T-helper 1 cell (primary cell): ENCODE data around the gene EDRF1.
"Not testable (repeated sequence)": the region's sequence is repeated elsewhere in the genome, so short reads cannot be mapped to it uniquely, and the experiment has no call there.

ENCODE experiments used
- DNase-seq, 5 donors: peaks; one replicate each; pipeline ENCODE4 v3.0.0-alpha.2; 2012 to 2020

EDRF1 gene

DNA sequence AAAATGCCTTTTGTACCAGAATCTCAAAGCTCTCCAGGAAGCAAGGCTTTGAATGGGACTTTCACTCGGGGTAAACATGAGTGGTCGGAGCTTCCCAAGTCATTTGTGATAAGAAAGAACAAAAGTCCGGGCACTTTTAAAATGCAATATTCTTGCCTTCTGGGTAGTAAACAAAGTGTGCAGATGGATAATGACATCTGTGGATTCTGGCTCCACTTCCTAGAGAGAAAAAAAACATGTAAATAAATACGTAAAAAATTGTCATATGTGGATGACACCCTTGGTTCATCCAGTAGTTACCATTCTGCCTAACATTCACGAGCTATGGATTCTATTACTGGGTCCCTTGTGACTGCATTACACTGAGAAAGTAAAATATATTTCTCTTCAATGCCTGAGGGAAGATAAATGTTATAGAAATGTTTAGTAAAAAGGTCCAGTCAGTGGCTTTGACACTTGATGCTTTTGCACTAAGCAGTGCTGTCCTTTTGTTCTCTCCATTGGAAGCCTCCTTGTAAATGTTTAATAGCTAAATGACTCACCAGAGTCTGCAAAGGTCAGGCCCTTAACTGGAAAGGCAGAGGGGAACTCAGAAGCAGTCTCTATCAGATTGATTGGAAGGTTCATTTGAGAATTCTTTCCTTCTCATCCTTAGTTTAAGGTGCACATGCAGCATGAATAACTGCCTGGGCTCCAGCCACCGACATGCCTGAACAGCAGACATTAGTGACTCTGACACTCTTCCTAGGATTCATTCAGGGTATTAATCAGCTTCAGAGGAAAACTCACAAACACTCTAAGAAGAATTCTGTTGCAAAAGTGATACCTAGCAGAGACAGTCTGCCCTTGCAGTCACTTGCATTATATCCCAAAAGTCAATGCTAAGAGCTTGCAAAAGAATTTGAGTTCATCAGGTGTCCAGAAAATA, 11.7 kb upstream of the EDRF1 start:
- DNase-seq, result no peak

DNA sequence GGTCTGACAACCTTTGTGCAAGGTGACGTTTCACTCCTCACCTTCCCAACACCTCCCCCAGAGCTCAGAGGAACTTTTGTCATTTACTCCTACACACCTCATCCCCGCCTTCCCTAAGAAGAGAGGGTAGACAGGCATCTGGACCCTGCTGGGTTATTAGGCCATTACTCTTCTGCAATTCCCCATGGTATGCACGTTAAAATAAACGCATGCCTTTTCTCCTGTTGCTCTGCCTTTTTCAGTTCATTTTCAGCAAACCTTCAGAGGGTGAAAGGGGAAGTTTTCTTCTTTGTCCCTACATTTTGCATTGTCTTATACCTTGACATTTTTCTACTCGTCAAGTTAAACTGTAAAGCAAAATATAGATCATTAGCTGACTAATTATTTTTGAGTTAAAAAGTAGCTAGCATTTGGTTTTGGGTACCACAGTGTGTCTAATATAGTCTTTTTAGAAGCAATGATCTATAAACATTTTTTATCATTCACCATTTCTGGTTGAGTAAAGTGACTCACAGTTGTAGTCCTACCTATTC, 10.5 kb upstream of the EDRF1 start:
- DNase-seq, result no peak

GRCh38 chr10:125709553-125710474, 9.7 kb upstream of the EDRF1 start:
- no peak for DNase-seq

DNA sequence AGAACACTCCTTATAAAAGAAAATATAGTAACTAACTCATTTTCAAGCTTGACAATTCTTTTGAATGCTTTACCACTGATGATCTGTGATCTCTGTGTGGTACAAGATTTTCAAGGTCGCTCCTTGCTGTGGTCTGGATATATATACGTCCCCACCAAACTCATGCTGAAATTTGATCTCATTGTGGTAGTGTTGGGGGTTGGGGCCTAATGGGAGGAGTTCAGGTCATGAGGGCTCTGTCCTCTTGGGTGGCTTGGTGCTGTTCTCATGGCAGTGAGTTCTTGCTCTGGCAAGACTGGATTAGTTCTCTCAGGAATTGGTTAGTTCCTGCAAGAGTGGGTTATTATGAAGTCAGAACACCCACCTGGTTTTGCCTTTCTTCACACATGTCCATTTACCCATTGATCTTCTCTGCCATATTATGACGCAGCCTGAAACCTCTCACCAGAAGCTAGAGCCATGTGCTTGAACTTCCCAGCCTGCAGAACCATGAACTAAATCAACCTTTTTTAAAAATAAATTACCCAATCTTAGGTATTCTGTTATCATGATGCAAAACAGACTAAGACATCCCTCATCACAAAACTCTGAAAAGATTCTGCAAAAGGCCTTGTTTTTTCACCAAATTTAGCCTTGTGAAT, 8.3 kb upstream of the EDRF1 start:
- no peak for DNase-seq

GRCh38 chr10:125714728-125715127, 4.8 kb upstream of the EDRF1 start:
- DNase-seq, result not testable (repeated sequence)

DNA sequence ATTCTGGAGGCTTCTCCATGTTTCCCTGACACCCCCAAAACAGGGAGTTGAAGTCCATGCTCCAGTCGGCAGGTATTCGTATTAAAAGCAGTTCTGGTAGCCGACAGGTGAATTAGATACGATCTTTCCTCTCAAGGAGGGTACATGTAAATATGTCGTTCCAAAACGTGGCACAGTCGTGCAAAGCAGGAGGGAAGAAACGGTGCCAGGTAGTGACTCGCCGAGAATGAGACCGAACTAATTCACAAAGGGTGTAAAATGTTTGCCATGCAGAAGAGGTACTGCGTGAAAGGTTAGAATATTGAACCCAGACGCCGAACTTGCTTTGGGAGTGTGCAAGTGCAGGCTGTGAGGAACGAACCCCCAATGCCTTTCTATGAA, 483 bp downstream of the EDRF1 start:
- no peak for DNase-seq

GRCh38 chr10:125721035-125721434, 1.5 kb downstream of the EDRF1 start:
- no peak for DNase-seq

DNA sequence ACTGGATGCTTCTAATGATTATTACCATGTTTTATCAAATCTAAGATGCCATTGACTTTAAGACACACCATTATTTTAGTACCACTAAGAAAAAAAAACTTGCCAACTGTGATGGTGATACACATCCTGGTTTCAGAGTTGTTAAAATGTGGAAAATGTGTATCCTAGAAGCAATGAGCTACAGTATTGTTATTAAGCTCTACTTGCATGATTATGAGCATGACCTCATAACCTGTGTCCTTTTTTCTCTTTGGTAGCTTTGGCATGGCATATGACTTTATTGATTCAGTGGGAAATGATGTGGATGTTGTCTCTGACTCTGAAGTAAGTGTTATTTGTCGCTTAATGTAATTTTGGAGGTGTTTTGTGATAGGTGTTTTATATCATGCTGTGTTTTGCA, 3.3 kb downstream of the EDRF1 start:
- DNase-seq, result no peak

DNA sequence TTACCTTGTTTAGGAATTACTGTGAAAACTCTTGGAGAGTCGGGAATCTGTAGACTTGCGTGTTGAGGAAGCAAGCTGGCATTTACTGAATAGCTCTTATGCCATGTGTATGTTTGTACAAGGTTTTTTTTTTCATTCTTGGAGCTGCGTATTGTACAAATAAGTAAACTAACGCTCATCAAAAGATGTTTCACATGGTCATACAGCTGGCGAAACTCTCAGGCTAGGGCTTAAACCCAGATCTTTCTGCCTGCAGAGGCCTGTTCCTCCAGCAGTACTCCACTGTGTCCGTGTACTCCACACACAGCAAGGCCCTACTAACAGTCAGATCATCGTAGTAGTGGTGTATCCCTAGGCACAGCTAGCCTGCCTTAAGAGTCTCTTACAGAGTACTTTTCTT, 7.4 kb downstream of the EDRF1 start:
- no peak for DNase-seq

GRCh38 chr10:125727436-125727835, 7.9 kb downstream of the EDRF1 start:
- DNase-seq, result no peak

DNA sequence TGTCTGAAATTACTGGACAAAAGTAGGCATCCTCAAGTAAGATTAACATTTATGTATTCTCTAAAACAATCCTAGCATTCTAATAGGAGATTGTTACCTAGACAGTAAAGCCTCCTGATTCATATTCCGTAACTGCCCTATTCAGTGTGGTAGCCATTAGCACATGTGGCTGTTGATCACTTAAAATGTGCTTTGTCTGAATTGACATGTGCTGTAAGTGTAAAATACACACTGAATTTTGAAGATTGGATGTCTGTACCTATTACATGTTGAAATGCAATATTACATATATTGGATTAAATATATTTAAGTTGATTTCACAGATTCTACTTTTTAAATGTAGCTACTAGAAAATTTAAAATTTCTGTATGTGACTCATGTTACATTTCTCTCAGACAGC, 14.6 kb downstream of the EDRF1 start:
- no peak for DNase-seq

DNA sequence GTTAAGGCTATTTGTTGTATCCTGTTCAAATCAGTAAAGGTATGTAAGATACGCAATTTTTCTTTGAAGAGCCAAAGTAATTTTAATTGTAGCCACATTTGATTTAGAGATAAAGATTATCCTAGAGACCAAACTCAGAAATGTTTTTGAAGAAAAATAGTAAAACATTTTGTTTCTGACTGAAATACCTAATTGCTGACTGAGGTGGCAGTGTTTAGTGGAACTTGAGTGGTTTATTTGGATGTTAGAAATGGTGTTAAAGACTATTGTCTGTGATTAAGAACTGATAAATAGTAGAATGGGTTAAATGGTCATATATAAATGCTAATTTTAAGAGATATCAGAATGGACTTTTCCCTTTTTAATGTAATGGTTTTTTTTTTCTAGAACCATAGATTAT, 15.3 kb downstream of the EDRF1 start:
- no peak for DNase-seq

DNA sequence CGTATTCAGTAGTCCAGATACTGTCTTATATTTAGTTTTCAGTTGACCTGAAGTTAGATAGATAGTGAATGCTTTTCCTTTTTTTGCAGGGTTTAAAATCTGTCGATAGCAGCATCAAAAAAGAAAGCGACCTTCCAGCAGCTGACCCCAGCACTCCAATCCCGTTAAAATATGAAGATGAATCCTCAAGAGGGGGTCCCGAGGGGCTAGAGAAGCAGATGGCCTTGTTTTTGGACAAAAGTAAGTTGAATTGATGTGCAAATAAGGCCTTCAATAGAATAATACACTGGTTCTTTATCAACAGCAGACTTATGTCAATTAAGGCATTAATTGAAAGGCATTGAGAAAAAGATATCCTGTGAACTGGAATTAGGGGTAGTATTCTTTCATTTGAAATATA, 18.7 kb downstream of the EDRF1 start:
- no peak for DNase-seq

DNA sequence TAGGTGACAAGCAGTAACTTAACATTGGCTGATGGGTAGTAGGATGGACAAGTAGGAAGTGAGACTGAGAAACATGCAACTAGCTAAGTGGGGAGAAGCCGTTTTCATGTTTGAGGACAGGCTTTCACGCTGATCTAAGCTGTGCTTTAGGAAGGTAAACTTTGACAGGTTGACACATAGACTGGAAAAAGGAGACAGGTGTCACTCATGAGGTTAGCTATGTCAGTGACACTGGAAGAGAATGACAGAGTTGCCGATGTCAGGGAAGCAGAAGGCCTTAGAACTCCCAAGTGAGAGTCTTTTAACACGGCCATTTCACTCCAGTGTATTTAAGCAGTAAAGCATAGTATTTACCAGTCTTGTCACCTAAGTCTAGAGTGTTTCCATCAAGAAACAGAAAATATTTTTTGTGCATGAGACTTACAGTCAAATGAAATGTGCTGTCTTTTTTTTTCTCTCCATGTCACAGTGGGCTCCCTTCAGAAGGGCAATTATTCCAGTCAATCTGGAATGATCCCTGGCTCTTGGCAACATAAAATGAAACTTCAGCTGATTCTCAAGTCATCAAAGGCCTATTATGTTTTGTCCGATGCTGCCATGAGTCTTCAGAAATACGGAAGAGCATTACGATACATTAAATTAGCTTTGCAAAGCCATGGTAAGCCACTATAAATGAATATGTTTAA, 20.6 kb downstream of the EDRF1 start:
- no peak for DNase-seq

- no peak for DNase-seq
These were observed 23.0 kb downstream of the EDRF1 start for GRCh38 chr10:125742465-125742864.

DNA sequence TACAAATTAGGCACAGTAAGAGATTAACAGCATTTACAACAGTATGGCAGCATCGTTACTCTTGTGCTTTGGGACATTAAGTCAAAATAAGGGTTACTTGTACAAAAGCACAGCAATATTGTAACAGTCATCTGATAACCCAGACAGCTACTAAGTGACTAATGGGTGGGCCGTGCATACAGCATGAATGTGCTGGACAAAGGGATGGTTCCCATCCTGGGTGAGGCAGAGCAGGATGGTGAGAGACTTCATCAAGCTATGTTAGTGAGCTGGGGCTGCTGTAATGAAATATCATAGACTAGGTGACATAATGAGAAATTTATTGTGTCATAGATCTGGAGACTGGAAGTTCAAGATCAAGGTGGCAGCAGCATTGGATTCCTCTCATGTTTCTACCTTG, 25.4 kb downstream of the EDRF1 start:
- no peak for DNase-seq

DNA sequence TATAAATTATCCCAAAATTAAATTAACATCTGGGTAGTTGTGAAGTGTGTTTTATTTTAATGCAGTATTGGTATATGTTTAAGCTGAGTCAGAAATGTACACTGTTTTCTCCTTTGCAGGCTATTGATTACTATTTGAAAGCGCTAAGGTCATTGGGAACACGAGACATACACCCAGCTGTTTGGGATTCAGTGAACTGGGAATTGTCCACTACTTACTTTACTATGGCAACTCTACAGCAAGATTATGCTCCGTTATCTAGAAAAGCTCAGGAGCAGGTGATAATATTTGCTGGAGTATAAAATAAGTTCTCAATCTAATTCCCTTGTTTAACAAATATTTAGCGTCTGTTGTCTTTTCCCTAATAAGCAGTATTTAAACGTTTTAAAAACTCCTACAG, 27.9 kb downstream of the EDRF1 start:
- DNase-seq, result no peak

DNA sequence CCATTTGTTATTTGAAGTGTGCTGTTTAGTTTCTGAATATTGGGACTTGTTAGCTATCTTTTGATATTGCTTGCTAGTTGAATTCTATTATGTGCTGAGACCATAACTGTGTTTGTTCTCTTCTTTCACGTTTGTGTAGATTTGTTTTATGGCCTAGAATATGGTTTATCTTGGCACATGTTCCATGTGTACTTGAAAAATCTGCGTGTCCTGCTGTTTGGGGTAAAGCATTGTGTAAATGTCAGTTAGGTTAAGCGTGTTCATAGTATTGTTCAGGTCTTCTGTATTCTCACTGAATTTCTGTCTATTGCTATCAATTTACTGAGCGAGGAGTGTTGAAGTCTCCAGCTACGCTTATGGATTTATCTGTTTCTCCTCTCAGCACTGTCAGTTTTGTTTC, 36.7 kb downstream of the EDRF1 start:
- no peak for DNase-seq

DNA sequence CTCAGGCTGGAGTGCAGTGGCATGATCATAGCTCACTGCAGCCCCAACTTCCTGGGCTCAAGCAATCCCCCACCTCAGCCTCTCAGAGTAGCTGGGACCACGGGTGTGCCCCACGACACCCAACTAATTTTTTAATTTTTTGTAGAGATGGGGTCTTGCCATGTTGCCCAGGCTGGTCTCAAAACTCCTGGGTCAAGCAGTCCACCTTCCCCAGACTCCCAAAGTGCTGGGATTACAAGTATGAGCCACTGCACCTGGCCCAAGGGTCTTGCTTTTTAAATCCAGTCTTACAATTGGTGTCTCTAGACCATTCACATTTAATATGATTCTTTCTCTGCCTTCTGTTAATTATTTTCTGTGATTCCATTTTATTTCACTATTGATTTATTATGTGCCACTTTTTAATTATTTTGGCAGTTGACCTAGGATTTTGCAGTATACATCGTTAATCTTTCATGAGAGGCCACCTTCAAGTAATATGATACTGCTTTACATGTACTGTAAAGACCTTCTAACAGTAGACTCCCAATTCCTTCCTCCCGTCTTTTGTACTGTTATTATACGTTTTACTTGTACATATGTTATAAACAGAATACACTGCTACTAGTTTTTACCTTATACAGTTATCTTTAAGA, 37.5 kb downstream of the EDRF1 start:
- DNase-seq, result no peak

DNA sequence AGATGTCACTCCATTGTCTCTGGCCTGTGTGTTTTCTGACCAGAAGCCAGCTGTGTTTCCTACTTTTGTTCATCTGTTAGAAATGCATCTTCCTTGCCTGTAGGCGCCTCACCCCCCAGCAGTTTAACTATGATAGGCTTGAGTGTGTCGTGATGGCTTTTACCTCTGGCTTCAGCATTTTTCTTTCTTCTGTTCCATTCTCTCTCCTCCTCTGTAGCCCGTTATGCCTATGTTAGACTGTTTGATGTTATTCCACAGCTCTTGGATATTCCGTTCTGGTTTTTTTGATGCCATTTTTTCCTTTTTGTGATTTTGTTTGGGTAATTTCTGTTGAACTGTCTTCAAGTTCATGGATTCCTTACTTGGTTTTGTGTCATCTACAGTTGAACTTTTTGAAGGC, 38.2 kb downstream of the EDRF1 start:
- no peak for DNase-seq

DNA sequence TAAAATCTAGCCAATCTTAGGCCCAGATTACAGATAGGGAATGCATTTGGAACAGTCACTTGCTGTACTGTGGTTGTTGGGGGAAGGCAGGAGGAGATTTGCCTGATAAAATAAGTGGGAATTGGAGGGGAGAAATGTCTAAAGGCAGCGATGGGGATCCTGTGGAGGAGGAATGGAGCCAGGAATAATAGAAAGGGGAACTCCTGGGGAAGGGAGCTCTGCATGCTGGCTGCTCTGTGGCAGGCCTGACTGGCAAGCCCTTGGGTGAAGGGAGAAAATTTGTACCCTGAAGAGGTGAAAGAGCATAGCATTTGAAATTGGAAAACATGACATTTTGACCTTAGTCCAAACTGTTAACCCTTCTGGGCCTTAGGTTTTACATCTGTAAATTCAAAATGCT, 42.5 kb downstream of the EDRF1 start:
- no peak for DNase-seq
